Measurements from ENCODE around the gene C1QTNF4. TPM values are rescaled to one million over a fixed set of nuclear protein-coding genes. Genes with fewer than 3 reads are reported as not detected.
"Not testable (repeated sequence)": the region's sequence is repeated elsewhere in the genome, so short reads cannot be mapped to it uniquely, and the experiment has no call there.

The C1QTNF4 gene
- total RNA-seq, 1 donor from 2014 or later, result 0.13 TPM

GRCh38 chr11:47569646-47570045, 24.6 kb downstream of the C1QTNF4 start:
- no peak for DNase-seq (ENCODE audit: low read depth)

- peak; percentile 8 for DNase-seq (ENCODE audit: low read depth)
Observed at GRCh38 chr11:47566149-47566698, 28.0 kb downstream of the C1QTNF4 start.

GRCh38 chr11:47565340-47566148, 28.7 kb downstream of the C1QTNF4 start, which contains the start of gene PTPMT1:
TSS of gene PTPMT1 (plus strand) at chr11:47565599. CDS start at chr11:47565623, 24 bp downstream.
- DNase-seq (ENCODE audit: low read depth), result peak; percentile 80

- DNase-seq (ENCODE audit: low read depth), result no peak
Observed at GRCh38 chr11:47564933-47565339, 29.3 kb downstream of the C1QTNF4 start.

DNA sequence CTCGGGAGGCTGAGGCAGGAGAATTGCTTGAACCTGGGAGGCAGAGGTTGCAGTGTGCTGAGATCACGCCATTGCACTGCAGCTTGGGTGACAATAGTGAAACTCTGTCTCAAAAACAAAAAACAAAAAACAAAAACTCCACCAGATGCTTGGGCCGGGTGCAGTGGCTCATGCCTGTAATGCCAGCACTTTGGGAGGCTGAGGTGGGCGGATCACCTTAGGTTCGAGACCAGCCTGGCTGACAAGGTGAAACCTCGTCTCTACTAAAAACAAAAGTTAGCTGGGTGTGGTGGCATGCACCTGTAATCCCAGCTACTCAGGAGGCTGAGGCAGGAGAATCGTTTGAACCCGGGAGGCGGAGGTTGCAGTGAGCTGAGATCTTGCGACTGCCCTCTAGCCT, 29.8 kb downstream of the C1QTNF4 start:
- not testable (repeated sequence) for DNase-seq (ENCODE audit: low read depth)

DNA sequence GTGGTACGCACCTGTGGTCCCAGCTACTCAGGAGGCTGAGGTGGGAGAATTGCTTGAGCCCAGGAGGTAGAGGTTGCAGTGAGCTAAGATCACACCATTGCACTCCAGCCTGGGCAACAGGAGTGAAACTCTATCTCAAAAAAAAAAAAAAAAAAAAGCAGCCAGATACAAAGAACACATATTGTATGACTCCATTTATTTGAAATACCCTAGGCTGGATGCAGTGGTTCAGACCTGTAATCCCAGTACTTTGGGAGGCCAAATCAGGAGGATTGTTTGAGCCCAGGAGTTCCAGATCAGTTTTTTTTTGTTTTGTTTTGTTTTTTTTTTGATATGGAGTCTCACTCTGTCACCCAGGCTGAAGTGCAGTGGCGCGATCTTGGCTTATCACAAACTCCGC, 31.8 kb downstream of the C1QTNF4 start:
- not testable (repeated sequence) for DNase-seq (ENCODE audit: low read depth)

- no peak for DNase-seq (ENCODE audit: low read depth)
Observed at GRCh38 chr11:47560426-47560825, 33.8 kb downstream of the C1QTNF4 start.

- DNase-seq (ENCODE audit: low read depth), result no peak
Observed at GRCh38 chr11:47558695-47559094, 35.5 kb downstream of the C1QTNF4 start.

GRCh38 chr11:47557004-47557403, 37.2 kb downstream of the C1QTNF4 start:
- not testable (repeated sequence) for DNase-seq (ENCODE audit: low read depth)

DNA sequence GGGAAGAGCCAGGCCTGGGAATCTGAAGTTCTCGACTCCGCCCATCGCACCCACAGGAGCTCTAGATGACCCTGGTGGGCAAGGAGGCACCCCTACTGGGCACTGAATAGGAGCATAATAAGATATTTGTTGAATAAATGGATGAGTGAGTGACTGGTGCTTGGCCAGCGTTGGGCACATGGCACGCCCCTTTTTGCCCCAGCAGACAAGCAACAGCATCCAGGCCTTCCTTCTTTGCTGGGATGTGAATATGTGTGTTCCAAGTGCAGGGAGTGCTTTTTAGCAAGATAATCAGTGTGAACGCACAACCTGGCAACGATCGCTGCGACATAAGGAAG, 40.8 kb downstream of the C1QTNF4 start:
- no peak for DNase-seq (ENCODE audit: low read depth)

DNA sequence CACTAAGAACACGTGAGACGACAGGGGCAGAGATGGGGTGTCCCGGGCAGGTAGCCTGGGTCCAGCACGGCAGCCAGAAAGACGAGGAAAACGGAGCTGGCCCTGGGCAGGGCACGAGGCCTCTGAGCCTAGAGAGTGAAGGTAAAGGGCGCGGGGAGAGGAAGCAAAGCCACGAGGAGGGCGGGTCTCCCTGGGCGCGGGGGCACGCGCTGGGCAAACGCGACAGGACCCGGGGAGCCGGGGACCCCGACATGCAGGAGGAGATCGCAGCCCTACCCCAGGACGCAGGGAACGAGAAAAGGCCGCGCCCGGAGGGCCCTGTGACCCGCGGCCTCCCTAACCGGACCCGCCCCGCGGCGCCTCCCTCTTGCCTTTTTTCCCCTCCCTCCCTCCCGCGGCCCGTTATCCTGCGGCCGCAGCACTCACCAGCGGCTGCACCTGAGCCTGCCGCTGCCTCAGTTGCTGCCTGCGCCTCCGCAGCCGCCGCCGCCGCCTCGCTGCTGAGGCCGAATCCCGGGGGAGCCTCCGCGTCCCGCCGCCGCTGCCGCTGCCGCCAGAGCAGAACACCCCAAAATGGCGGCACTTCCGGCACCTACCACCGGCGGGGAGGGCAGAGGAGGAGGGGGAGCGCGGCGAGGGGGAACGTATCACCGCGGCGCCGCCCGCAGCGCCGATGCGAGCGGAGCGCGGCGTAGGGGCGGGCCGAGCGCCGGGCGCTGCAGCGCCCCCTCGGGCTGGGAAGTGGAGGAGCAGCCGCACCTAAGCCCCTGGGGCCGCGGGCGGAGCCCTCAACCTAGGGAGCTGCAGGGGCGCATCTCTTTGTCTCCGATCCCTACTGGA, 41.4 kb downstream of the C1QTNF4 start, which contains the start of gene CELF1:
CELF1 (minus strand) TSS at position 567 of the 840 bp plus-strand sequence. CDS start 53,609 bp downstream, outside the sequence.
- DNase-seq (ENCODE audit: low read depth), result peak; percentile 93

DNA sequence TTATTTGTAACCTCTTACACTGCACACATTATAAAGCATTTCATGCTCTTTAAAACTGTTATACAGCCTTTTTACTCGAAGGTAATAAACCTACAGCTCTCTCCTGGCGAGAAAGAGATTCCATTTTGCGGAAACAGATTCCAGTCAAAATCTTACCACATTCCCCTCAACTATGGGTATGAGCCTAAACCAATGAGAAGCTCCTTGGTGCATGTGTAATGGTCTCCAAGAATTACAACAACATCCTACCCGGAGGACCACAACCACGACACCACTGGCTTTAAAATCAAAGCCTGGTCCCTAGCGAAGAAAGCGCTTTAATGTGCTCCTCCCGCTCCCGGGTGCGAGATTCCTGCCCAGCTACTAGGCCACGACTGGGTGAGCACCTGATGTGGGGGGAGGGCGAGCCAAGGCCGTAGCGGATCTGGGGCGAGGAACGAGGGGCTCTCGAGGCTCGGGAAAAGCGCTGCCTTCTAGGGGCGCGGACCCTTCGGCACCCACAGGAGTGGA, 42.1 kb downstream of the C1QTNF4 start:
- DNase-seq (ENCODE audit: low read depth), result peak; percentile 44

- peak; percentile 76 for DNase-seq (ENCODE audit: low read depth)
Observed at GRCh38 chr11:47551086-47551485, 43.1 kb downstream of the C1QTNF4 start.

DNA sequence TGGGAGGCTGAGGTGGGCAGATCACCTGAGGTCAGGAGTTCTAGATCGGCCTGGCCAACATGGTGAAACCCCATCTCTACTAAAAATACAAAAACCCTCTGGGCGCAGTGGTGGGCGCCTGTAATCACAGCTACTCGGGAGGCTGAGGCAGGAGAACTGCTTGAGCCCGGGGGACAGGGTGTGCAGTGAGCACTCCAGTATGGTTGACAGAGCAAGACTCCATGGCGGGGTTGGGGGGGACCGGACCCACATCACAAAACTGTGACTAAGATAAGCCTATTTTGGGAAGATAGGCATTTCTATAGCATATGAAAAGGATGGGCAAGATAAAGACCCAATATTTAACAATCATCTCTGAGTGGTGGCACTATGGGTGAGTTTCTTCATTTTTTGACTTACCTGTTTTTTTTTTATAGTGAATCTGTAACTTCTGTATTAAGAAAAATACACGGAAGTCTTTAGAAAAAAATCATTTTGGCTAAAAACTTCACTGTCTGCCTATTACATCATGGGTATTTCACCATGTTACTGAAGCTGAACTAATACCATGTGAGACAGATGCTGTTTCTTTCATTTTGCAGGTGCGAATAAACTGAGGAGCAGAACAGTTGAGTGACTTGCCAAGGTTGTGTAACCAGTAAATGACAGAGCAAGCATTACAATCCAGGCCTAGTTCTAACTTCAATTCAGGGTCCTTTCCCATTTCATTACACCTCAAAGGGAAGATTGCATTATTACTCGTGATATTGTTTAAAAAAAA, 43.7 kb downstream of the C1QTNF4 start:
- no peak for DNase-seq (ENCODE audit: low read depth)

DNA sequence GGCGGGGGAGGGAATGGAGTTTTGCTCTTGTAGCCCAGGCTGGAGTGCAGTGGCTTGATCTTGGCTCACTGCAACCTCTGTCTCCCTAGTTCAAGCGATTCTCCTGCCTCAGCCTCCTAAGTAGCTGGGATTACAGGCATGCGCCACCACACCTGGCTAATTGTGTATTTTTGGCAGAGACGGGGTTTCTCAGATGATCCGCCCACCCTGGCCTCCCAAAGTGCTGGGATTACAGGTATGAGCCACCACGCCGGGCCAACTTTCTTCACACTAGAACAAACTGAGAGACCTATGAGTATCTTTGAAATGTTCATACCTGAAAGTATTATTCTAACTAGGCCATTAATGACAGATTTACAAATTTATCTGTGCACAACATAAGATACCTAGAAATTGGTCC, 47.9 kb downstream of the C1QTNF4 start:
- not testable (repeated sequence) for DNase-seq (ENCODE audit: low read depth)

- no peak for DNase-seq (ENCODE audit: low read depth)
Observed at GRCh38 chr11:47545298-47545697, 48.9 kb downstream of the C1QTNF4 start.

- no peak for DNase-seq (ENCODE audit: low read depth)
Observed at GRCh38 chr11:47541070-47541469, 53.1 kb downstream of the C1QTNF4 start.

GRCh38 chr11:47539681-47540039, 54.6 kb downstream of the C1QTNF4 start:
- no peak for DNase-seq (ENCODE audit: low read depth)
